Measurements from ENCODE around the gene NPLOC4. TPM values are rescaled to one million over a fixed set of nuclear protein-coding genes. Genes with fewer than 3 reads are reported as not detected.

Gene NPLOC4
- polyA plus RNA-seq, 4 donors, result 45.0 to 70.0 (median 57.1) TPM

- DNase-seq (ENCODE audit: low read depth in 4 of 4, low spot score in 3 of 4), result no peak
Measured at GRCh38 chr17:81573794-81574642, 62.9 kb downstream of the NPLOC4 start.

GRCh38 chr17:81572563-81573168 lies 64.2 kb downstream of the NPLOC4 start:
- no peak for DNase-seq (ENCODE audit: low read depth in 4 of 4, low spot score in 3 of 4)

GRCh38 chr17:81570964-81571363 lies 65.9 kb downstream of the NPLOC4 start:
- DNase-seq (ENCODE audit: low read depth in 4 of 4, low spot score in 3 of 4), result no peak

GRCh38 chr17:81569986-81570514 lies 66.9 kb downstream of the NPLOC4 start:
- no peak for DNase-seq (ENCODE audit: low read depth in 4 of 4, low spot score in 3 of 4)

- DNase-seq (ENCODE audit: low read depth in 4 of 4, low spot score in 3 of 4), result no peak
Measured at GRCh38 chr17:81568416-81568815, 68.5 kb downstream of the NPLOC4 start.

GRCh38 chr17:81567191-81567590 lies 69.7 kb downstream of the NPLOC4 start:
- no peak for DNase-seq (ENCODE audit: low read depth in 4 of 4, low spot score in 3 of 4)

GRCh38 chr17:81566461-81567126 lies 70.3 kb downstream of the NPLOC4 start:
- no peak for DNase-seq (ENCODE audit: low read depth in 4 of 4, low spot score in 3 of 4)

- DNase-seq (ENCODE audit: low read depth in 4 of 4, low spot score in 3 of 4), result no peak
Measured at GRCh38 chr17:81565231-81565630, 71.7 kb downstream of the NPLOC4 start.

- no peak for DNase-seq (ENCODE audit: low read depth in 4 of 4, low spot score in 3 of 4)
Measured at GRCh38 chr17:81564778-81565177, 72.1 kb downstream of the NPLOC4 start.

GRCh38 chr17:81563861-81564586 lies 72.9 kb downstream of the NPLOC4 start:
- DNase-seq (ENCODE audit: low read depth in 4 of 4, low spot score in 3 of 4), result no peak

GRCh38 chr17:81561494-81561885 lies 75.4 kb downstream of the NPLOC4 start:
- no peak for DNase-seq (ENCODE audit: low read depth in 4 of 4, low spot score in 3 of 4)

- no peak for DNase-seq (ENCODE audit: low read depth in 4 of 4, low spot score in 3 of 4)
Measured at GRCh38 chr17:81558941-81559806, 77.7 kb downstream of the NPLOC4 start.

GRCh38 chr17:81558115-81558468 lies 78.8 kb downstream of the NPLOC4 start:
- DNase-seq (ENCODE audit: low read depth in 4 of 4, low spot score in 3 of 4), result no peak

GRCh38 chr17:81557276-81558114 lies 79.4 kb downstream of the NPLOC4 start:
- no peak for DNase-seq (ENCODE audit: low read depth in 4 of 4, low spot score in 3 of 4)

- DNase-seq (ENCODE audit: low read depth in 4 of 4, low spot score in 3 of 4), result no peak
Measured at GRCh38 chr17:81556863-81557262, 80.0 kb downstream of the NPLOC4 start.

GRCh38 chr17:81556175-81556691 lies 80.7 kb downstream of the NPLOC4 start:
- no peak for DNase-seq (ENCODE audit: low read depth in 4 of 4, low spot score in 3 of 4)

GRCh38 chr17:81553616-81554181 lies 83.2 kb downstream of the NPLOC4 start:
- DNase-seq (ENCODE audit: low read depth in 4 of 4, low spot score in 3 of 4), result no peak

- no peak for DNase-seq (ENCODE audit: low read depth in 4 of 4, low spot score in 3 of 4)
Measured at GRCh38 chr17:81553018-81553615, 83.8 kb downstream of the NPLOC4 start.
